HepG2 (cell line): ENCODE data around the gene LDLRAD3. TPM values are rescaled to one million over a fixed set of nuclear protein-coding genes. Genes with fewer than 3 reads are reported as not detected.

ENCODE experiments used
- ATAC-seq: fragments of 200-7000 bp; cut with Tn5 transposase; 3 replicates; pipeline ENCODE4 v1.9.1; 2020; ENCODE audit warnings: mild to moderate bottlenecking, moderate library complexity
- BruUV-seq: library from RNA; stranded (reverse); fragments of 400-500 nt; replicated peaks from 2 replicates; lab custom pipeline; 2021; lab: Mats Ljungman, UMichigan
- CTCF ChIA-PET: fragments of 300-600 bp; formaldehyde crosslinking; extraction: SDS; loops from one replicate; lab custom pipeline; 2021; ENCODE audit warnings: low total read pairs, inconsistent platforms, low intra/inter-chr PET ratio; lab: Yijun Ruan, JAX
- POLR2A ChIA-PET: fragments of 350-600 bp; sonication (Branson Sonifier 250); formaldehyde crosslinking; loops from one replicate; lab custom pipeline; 2020; ENCODE audit warnings: antibody characterized with exemption, inconsistent platforms; lab: Yijun Ruan, JAX
- DNase-seq: peaks from one replicate; pipeline ENCODE4 v3.0.0-alpha.2; 2015; ENCODE audit warnings: low spot score
- FAIRE-seq: peaks from 3 replicates; lab custom pipeline; 2011; peaks lifted over from hg19 to GRCh38; lab: Jason Lieb, UNC
- H2AFZ ChIP-seq: one replicate; pipeline ENCODE4 v1.6.1; 2011; ENCODE audit warnings: low read length, inconsistent platforms
- H3K27ac ChIP-seq: fragments of 300-600 bp; 3 replicates; pipeline ENCODE4 v1.8.0; 2011; ENCODE audit warnings: mixed run types, mild to moderate bottlenecking, mixed read lengths, low read length, inconsistent platforms; ENCODE audit not compliant: insufficient read depth; ENCODE audit errors: extremely low read length
- H3K27me3 ChIP-seq, 2 experiments: fragments of 200-600 bp in 1 of 2; 2 replicates in 1 of 2; 3 replicates in 1 of 2; pipeline versions ENCODE4 v1.6.0 to v1.8.0; 2011; ENCODE audit warnings: low read length in 2 of 2, mild to moderate bottlenecking in 2 of 2, moderate library complexity in 2 of 2, inconsistent platforms in 1 of 2; ENCODE audit not compliant: insufficient read depth in 2 of 2, control insufficient read depth in 1 of 2
- H3K36me3 ChIP-seq, 2 experiments: fragments of 200-600 bp in 1 of 2; replicated peaks in 1 of 2; 2 replicates in 1 of 2; 3 replicates in 1 of 2; pipeline versions ENCODE4 v1.5.1 to v1.8.0; 2011; ENCODE audit warnings: low read length in 2 of 2, inconsistent platforms in 1 of 2; ENCODE audit not compliant: insufficient read depth in 2 of 2, control insufficient read depth in 1 of 2
- H3K4me1 ChIP-seq: 2 replicates; pipeline ENCODE4 v1.5.1; 2012; ENCODE audit warnings: low read length, inconsistent platforms; ENCODE audit not compliant: insufficient read depth
- H3K4me2 ChIP-seq: 2 replicates; pipeline ENCODE4 v1.6.0; 2011; ENCODE audit warnings: low read depth, low read length, inconsistent platforms
- H3K4me3 ChIP-seq, 3 experiments: fragments of 200-600 bp in 1 of 3; sonication (generic), shearing (Covaris generic) in 1 of 3; replicated peaks in 1 of 3; 2 replicates each; pipeline ENCODE4 v1.5.1; 2011 to 2016; ENCODE audit warnings: low read length in 3 of 3, inconsistent platforms in 2 of 3, low read depth in 2 of 3, mild to moderate bottlenecking in 2 of 3, control low read depth in 1 of 3, mixed read lengths in 1 of 3; ENCODE audit not compliant: insufficient read depth in 1 of 3
- H3K79me2 ChIP-seq: one replicate; pipeline ENCODE4 v1.6.1; 2011; ENCODE audit warnings: low read length, inconsistent platforms; ENCODE audit not compliant: insufficient read depth
- H3K9ac ChIP-seq: 2 replicates; pipeline ENCODE4 v1.6.0; 2011; ENCODE audit warnings: mild to moderate bottlenecking, low read depth, low read length, inconsistent platforms; ENCODE audit not compliant: insufficient read depth
- H3K9me3 ChIP-seq: 2 replicates; pipeline ENCODE4 v1.5.1; 2012; ENCODE audit warnings: mild to moderate bottlenecking, low read length
- H4K20me1 ChIP-seq: 2 replicates; pipeline ENCODE4 v1.6.0; 2011; ENCODE audit warnings: inconsistent platforms, mild to moderate bottlenecking, low read length, moderate library complexity; ENCODE audit not compliant: insufficient read depth
- ESRRA ChIP-seq: sonication (generic); formaldehyde crosslinking; IDR thresholded peaks from 2 replicates; pipeline ENCODE4 v1.5.1; 2020; ENCODE audit warnings: mild to moderate bottlenecking, low read depth, missing genetic modification reagents
- FOXM1 ChIP-seq: sonication (generic); formaldehyde crosslinking; IDR thresholded peaks from 2 replicates; pipeline ENCODE4 v1.5.0; 2020; ENCODE audit warnings: missing genetic modification reagents
- GATA4 ChIP-seq: sonication (generic); IDR thresholded peaks from 2 replicates; pipeline ENCODE4 v1.6.1; 2016; ENCODE audit warnings: antibody characterized with exemption, low read depth, borderline replicate concordance
- HNF4G ChIP-seq, 2 experiments: sonication (generic) in 1 of 2; formaldehyde crosslinking in 1 of 2; IDR thresholded peaks; 2 replicates each; pipeline versions ENCODE4 v1.4.0 to v1.6.1; 2011 to 2020; ENCODE audit warnings: borderline replicate concordance in 2 of 2, low read depth in 2 of 2, mild to moderate bottlenecking in 2 of 2, low read length in 1 of 2, missing genetic modification reagents in 1 of 2, moderate library complexity in 1 of 2
- KDM1A ChIP-seq: IDR thresholded peaks from 2 replicates; pipeline ENCODE4 v1.6.1; 2016; ENCODE audit warnings: missing compliant biosample characterization
- MIXL1 ChIP-seq: IDR thresholded peaks from 2 replicates; pipeline ENCODE4 v1.6.1; 2016
- PATZ1 ChIP-seq: sonication (generic); formaldehyde crosslinking; IDR thresholded peaks from 2 replicates; pipeline ENCODE4 v1.4.0; 2020; ENCODE audit warnings: missing genetic modification reagents
- SNRNP70 ChIP-seq: fragments of 200-400 bp; formaldehyde crosslinking; IDR thresholded peaks from 2 replicates; pipeline ENCODE4 v1.6.1; 2017; ENCODE audit warnings: mild to moderate bottlenecking, low read depth, low read length, moderate library complexity
- ZNF326 ChIP-seq: sonication (generic); formaldehyde crosslinking; IDR thresholded peaks from 2 replicates; pipeline ENCODE4 v1.4.0; 2020; ENCODE audit warnings: missing genetic modification reagents, borderline replicate concordance
- ZNF530 ChIP-seq: sonication (generic); formaldehyde crosslinking; IDR thresholded peaks from 2 replicates; pipeline ENCODE4 v1.5.0; 2020; ENCODE audit warnings: low read depth, mild to moderate bottlenecking, missing genetic modification reagents
- ZNF562 ChIP-seq: sonication (generic); formaldehyde crosslinking; IDR thresholded peaks from 2 replicates; pipeline ENCODE4 v1.8.0; 2022; ENCODE audit warnings: missing genetic modification reagents, borderline replicate concordance
- ZNF7 ChIP-seq: IDR thresholded peaks from 2 replicates; pipeline ENCODE4 v1.6.1; 2016; ENCODE audit warnings: missing biosample characterization, missing genetic modification reagents
- ZNF713 ChIP-seq: sonication (generic); formaldehyde crosslinking; IDR thresholded peaks from 2 replicates; pipeline ENCODE4 v1.4.0; 2020; ENCODE audit warnings: mild to moderate bottlenecking, missing genetic modification reagents
- WGBS: methylation state at CpG from one replicate; pipeline ENCODE4 v1.1.6; 2017; ENCODE audit warnings: low lambda C conversion rate; 5-methylcytosine and 5-hydroxymethylcytosine counted together
- in situ Hi-C: cut with HindIII; loops from 2 replicates; pipeline ENCODE4 v1.10.0; 2017; ENCODE audit warnings: low pct_unique_long_range_greater_than_20kb; ENCODE audit not compliant: extremely low pct_ligation_motif_present
- intact Hi-C: fragments of 100-400 bp; cut with micrococcal nuclease; formaldehyde crosslinking; loops from one replicate; pipeline ENCODE4 v1.10.0; 2022; ENCODE audit not compliant: unreplicated experiment
- polyA plus RNA-seq, 8 experiments: library from polyadenylated mRNA; depleted of rRNA in 3 of 8; stranded (reverse) in 7 of 8; unstranded in 1 of 8; fragments of >200 nt; fragmentation: Illumina TruSeq in 4 of 8; extraction: Trizol in 4 of 8; gene quantifications; 2 replicates each; pipeline versions ENCODE4 v1.2.1 to v1.2.3, GENCODE V29; 2011 to 2016; ENCODE audit warnings: low read depth in 4 of 8, missing spikeins in 1 of 8, mixed read lengths in 1 of 8; ENCODE audit not compliant: insufficient read depth in 1 of 8
- total RNA-seq, 5 experiments: library from RNA; depleted of rRNA; stranded (reverse); fragments of >200 nt; fragmentation: Illumina TruSeq; extraction: Trizol; gene quantifications; 2 replicates each; pipeline ENCODE4 v1.2.3, GENCODE V29; 2016; ENCODE audit warnings: low read depth in 1 of 5

LDLRAD3 gene
- total and polyA plus RNA-seq, 2 of the 13 experiments (the other 11 are each of a cell fraction or from before 2014, with no cell fraction given): 0.50 to 0.60 TPM

- H2AFZ ChIP-seq: no peak overlapping the region
- H4K20me1 ChIP-seq: no peaks in the 10 kb centered on the region
- no peak overlapping the region for H3K4me2 ChIP-seq
- H3K4me3 ChIP-seq: no peak overlapping the region
- CTCF ChIA-PET: no interaction called here
- no peaks in the 10 kb centered on the region for H3K9me3 ChIP-seq
- no peak overlapping the region for H3K9ac ChIP-seq
- no peak for ATAC-seq
- no peak overlapping the region for H3K27ac ChIP-seq
- intact Hi-C loops (no loop called here), in situ Hi-C loops (no loop called here)
- WGBS: 44% methylated on average over 11 of the region's 11 CpGs
- H3K36me3 ChIP-seq: no peaks in the 10 kb centered on the region
- DNase-seq: no peak
- no peaks in the 10 kb centered on the region for H3K79me2 ChIP-seq
- no peaks in the 10 kb centered on the region for H3K4me1 ChIP-seq
- FAIRE-seq: no peak
- no peaks in the 10 kb centered on the region; a peak in 1 of 5 replicates for H3K27me3 ChIP-seq
- TF ChIP-seq ZNF713 (no peak), PATZ1 (CRISPR knock-in tag) (no peak), KDM1A (no peak), ZNF7 (CRISPR knock-in tag) (no peak), GATA4 (no peak), HNF4G (IDR thresholded peaks at IDR 0.05; ENCODE audit: borderline replicate concordance, low read depth, low read length) (no peak), HNF4G (CRISPR knock-in tag; IDR thresholded peaks at IDR 0.05; ENCODE audit: borderline replicate concordance, low read depth) (no peak), SNRNP70 (no peak), ZNF326 (CRISPR knock-in tag) (no peak), ZNF530 (CRISPR knock-in tag) (no peak), MIXL1 (no peak), ESRRA (CRISPR knock-in tag) (no peak), ZNF562 (CRISPR knock-in tag) (no peak), FOXM1 (CRISPR knock-in tag) (no peak)
- BruUV-seq: no TSS peak
- POLR2A ChIA-PET: no interaction called here
Observed at GRCh38 chr11:36230779-36231699, 287.2 kb downstream of the LDLRAD3 start.
